Mesodermal cell (in vitro differentiated cells): ENCODE results near the gene CCDC43. TPM values are rescaled to one million over a fixed set of nuclear protein-coding genes. Genes with fewer than 3 reads are reported as not detected.
"Not testable (repeated sequence)": the region's sequence is repeated elsewhere in the genome, so short reads cannot be mapped to it uniquely, and the experiment has no call there.

Source experiments
- H3K27ac ChIP-seq: 2 replicates; pipeline ENCODE4 v1.7.0; 2013; ENCODE audit warnings: mild to moderate bottlenecking, low read depth, low read length, moderate library complexity; ENCODE audit not compliant: severe bottlenecking
- H3K36me3 ChIP-seq: 2 replicates; pipeline ENCODE4 v1.7.1; 2013; ENCODE audit warnings: mild to moderate bottlenecking, low read length, moderate library complexity; ENCODE audit not compliant: control insufficient read depth, insufficient read depth
- H3K4me1 ChIP-seq: one replicate; pipeline ENCODE4 v1.7.1; 2013; ENCODE audit warnings: mild to moderate bottlenecking, low read length; ENCODE audit not compliant: insufficient read depth, control insufficient read depth, poor library complexity, severe bottlenecking
- H3K4me3 ChIP-seq: 2 replicates; pipeline ENCODE4 v1.7.0; 2013; ENCODE audit warnings: low read length, control low read depth, mild to moderate bottlenecking; ENCODE audit not compliant: insufficient read depth, poor library complexity, severe bottlenecking; ENCODE audit errors: extremely low read depth
- H3K9me3 ChIP-seq: 2 replicates; pipeline ENCODE4 v1.7.1; 2013; ENCODE audit warnings: mild to moderate bottlenecking, low read length, moderate library complexity; ENCODE audit not compliant: control insufficient read depth
- WGBS, 2 experiments: methylation state at CpG; one replicate each; pipeline ENCODE4 v1.1.5; 2013; ENCODE audit warnings: missing lambda C conversion rate in 2 of 2; ENCODE audit not compliant: insufficient coverage in 2 of 2; 5-methylcytosine and 5-hydroxymethylcytosine counted together
- polyA plus RNA-seq, 2 experiments: library from polyadenylated mRNA; stranded (reverse); fragments of 50-300 nt; gene quantifications; one replicate each; pipeline ENCODE4 v1.2.3, GENCODE V29; 2013

Gene CCDC43
- 24.1 TPM for polyA plus RNA-seq (2013, experiment 1 of 2)
- polyA plus RNA-seq (2013, experiment 2 of 2) = 24.8 TPM

- no peaks in the 10 kb centered on the region for H3K9me3 ChIP-seq
- H3K36me3 ChIP-seq = peaks cover 5% of the 10 kb centered on the region
- 1 to 2% methylated on average over 40 to 50 of the region's 51 CpGs for WGBS, 2 experiments
- H3K27ac ChIP-seq = peak within 1 kb of the TSS; percentile 73
- peaks cover 3% of the 10 kb centered on the region for H3K4me1 ChIP-seq
- peak within 1 kb of the TSS; percentile 95 for H3K4me3 ChIP-seq
These were observed at the start of gene CCDC43 for GRCh38 chr17:44689477-44690217. Gene CCDC43, minus strand, starts transcription at chr17:44689776. Its CDS starts 23 bp downstream, at chr17:44689753.

- no peaks in the 10 kb centered on the region for H3K9me3 ChIP-seq
- WGBS, 2 experiments = 52 to 90% methylated on average over 2 of the region's 3 CpGs
- H3K36me3 ChIP-seq = peaks cover 79% of the 10 kb centered on the region
- H3K4me1 ChIP-seq = no peaks in the 10 kb centered on the region
- no peak overlapping the region for H3K4me3 ChIP-seq
- no peak overlapping the region for H3K27ac ChIP-seq
These were observed 48.8 kb upstream of the CCDC43 start for GRCh38 chr17:44738214-44738906.

GRCh38 chr17:44736551-44737240 lies 47.1 kb upstream of the CCDC43 start:
- H3K36me3 ChIP-seq = peaks cover 74% of the 10 kb centered on the region
- H3K27ac ChIP-seq = no peak overlapping the region
- H3K4me3 ChIP-seq = no peak overlapping the region
- WGBS, 2 experiments = 93% methylated on average over 11 to 12 of the region's 12 CpGs
- H3K4me1 ChIP-seq = no peaks in the 10 kb centered on the region
- no peaks in the 10 kb centered on the region for H3K9me3 ChIP-seq

GRCh38 chr17:44734272-44734671 lies 44.7 kb upstream of the CCDC43 start:
- 100% methylated on average over 1 to 2 of the region's 2 CpGs for WGBS, 2 experiments
- no peaks in the 10 kb centered on the region for H3K9me3 ChIP-seq
- no peak overlapping the region for H3K27ac ChIP-seq
- H3K36me3 ChIP-seq = peaks cover 75% of the 10 kb centered on the region
- H3K4me1 ChIP-seq = no peaks in the 10 kb centered on the region
- no peak overlapping the region for H3K4me3 ChIP-seq

GRCh38 chr17:44733753-44734152 lies 44.2 kb upstream of the CCDC43 start:
- no peaks in the 10 kb centered on the region for H3K4me1 ChIP-seq
- 81 to 87% methylated on average over 4 of the region's 5 CpGs for WGBS, 2 experiments
- no peak overlapping the region for H3K27ac ChIP-seq
- H3K9me3 ChIP-seq = no peaks in the 10 kb centered on the region
- peaks cover 75% of the 10 kb centered on the region for H3K36me3 ChIP-seq
- no peak overlapping the region for H3K4me3 ChIP-seq

- H3K4me1 ChIP-seq, H3K4me3 ChIP-seq, H3K27ac ChIP-seq, H3K9me3 ChIP-seq: not testable (repeated sequence)
- peaks cover 80% of the 10 kb centered on the region for H3K36me3 ChIP-seq
- WGBS, 2 experiments = 96 to 100% methylated on average over 2 to 3 of the region's 6 CpGs
These were observed 36.5 kb upstream of the CCDC43 start for GRCh38 chr17:44726121-44726520.

- H3K36me3 ChIP-seq = peaks cover 84% of the 10 kb centered on the region
- 91 to 93% methylated on average over 3 of the region's 5 CpGs for WGBS, 2 experiments
These were observed 32.7 kb upstream of the CCDC43 start for GRCh38 chr17:44722254-44722653.

GRCh38 chr17:44719444-44719843 lies 29.9 kb upstream of the CCDC43 start:
- H3K4me3 ChIP-seq = no peak overlapping the region
- no peaks in the 10 kb centered on the region for H3K9me3 ChIP-seq
- H3K4me1 ChIP-seq = no peaks in the 10 kb centered on the region
- H3K36me3 ChIP-seq = peaks cover 73% of the 10 kb centered on the region
- H3K27ac ChIP-seq = no peak overlapping the region
- WGBS, 2 experiments = 100% methylated on average over 1 of the region's 1 CpG

More at GRCh38 chr17:44722254-44722653, 32.7 kb upstream of the CCDC43 start:
- Histone ChIP-seq H3K27ac (no peak overlapping the region), H3K4me3 (no peak overlapping the region), H3K4me1 (no peaks in the 10 kb centered on the region), H3K9me3 (no peaks in the 10 kb centered on the region)

GRCh38 chr17:44708401-44709263 lies 19.1 kb upstream of the CCDC43 start, which contains the start of gene DBF4B:
Gene DBF4B, plus strand, starts transcription at chr17:44708665. Its CDS starts 156 bp downstream, at chr17:44708821.
- Histone ChIP-seq H3K27ac (peak within 1 kb of the TSS; percentile 86), H3K4me1 (no peaks in the 10 kb centered on the region), H3K9me3 (no peaks in the 10 kb centered on the region), H3K36me3 (peaks cover 10% of the 10 kb centered on the region), H3K4me3 (peak within 1 kb of the TSS; percentile 66)
- WGBS, 2 experiments = 0 to 1% methylated on average over 51 to 52 of the region's 52 CpGs
